Epidermal melanocyte (primary cell): ENCODE data around the gene CGN.

Experiments used
- DNase-seq: peaks from one replicate; pipeline ENCODE4 v3.0.0; 2011; ENCODE audit warnings: low spot score; ENCODE audit not compliant: insufficient read length

CGN gene

DNA sequence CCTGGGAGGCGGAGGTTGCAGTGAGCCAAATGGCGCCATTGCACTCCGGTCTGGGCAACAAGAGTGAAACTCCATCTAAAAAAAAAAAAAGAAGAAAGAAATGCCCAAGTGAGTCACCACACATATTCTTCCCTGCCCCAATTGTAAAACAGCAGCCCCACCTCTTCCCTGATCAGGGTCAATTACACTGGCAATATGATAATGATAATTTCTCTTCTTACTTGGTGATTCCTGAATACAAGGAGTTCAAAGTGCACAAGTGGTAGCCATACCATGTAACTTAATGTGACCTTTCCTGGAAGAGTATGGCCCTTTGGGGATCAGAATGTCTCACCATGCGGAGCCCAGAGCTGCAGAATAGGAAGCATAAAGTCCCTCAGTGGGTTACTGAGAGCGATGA, 11.8 kb upstream of the CGN start:
- DNase-seq: no peak

- no peak for DNase-seq
Observed at GRCh38 chr1:151499930-151500329, 11.3 kb upstream of the CGN start.

- DNase-seq: no peak
Observed at GRCh38 chr1:151501474-151501873, 9.7 kb upstream of the CGN start.

DNA sequence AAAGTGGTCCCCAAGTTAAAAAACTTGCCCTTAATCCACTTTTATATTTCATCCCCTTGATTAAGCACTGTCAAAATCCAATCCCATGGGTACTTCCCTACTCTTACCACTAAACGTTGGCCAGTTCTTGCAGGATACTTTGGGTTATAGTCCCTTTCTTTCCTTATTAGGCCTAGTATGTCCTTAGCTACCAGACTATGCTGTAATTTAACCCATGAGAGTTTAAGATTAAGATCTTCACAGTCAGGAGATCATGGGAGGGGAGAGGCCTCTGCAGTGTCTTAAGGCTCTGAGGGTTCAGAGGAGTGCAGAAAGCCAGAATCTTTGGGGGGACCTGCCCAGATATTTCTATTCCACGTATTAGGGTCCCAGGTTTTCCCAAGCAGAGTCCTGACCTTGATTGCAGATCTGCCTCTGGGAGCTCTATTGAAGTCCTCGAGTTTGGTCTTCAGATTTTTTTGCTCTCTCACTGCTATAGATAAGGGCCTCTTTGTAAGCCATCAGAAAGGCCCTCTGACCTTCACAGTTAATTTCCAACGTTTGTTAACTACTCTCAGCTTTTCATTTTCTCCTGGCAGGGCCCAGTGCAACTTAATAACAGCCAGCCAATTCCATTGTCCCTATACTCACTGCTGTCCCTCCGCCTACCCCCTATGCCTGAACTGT, 9.0 kb upstream of the CGN start:
- no peak for DNase-seq

GRCh38 chr1:151502859-151503780, 8.1 kb upstream of the CGN start:
- DNase-seq: no peak

DNA sequence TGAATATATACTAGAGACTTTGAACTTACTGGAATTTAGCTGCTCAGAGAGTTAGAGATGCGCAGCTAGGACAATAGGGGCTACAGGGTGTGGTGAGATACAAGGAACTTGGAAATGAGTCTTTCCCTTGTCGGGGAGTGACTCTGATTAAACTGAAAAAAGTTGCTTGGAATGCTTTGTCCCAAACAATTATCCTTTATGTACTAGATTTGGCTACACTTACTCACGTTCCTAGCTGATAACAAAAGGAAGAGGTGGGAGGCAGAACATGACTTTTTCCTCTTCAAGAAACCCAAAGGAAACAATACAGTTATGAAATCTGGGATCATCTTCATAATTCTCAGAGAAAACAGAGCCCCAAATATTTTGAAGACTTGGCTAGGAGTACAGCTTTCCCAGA, 6.9 kb upstream of the CGN start:
- DNase-seq: no peak

DNA sequence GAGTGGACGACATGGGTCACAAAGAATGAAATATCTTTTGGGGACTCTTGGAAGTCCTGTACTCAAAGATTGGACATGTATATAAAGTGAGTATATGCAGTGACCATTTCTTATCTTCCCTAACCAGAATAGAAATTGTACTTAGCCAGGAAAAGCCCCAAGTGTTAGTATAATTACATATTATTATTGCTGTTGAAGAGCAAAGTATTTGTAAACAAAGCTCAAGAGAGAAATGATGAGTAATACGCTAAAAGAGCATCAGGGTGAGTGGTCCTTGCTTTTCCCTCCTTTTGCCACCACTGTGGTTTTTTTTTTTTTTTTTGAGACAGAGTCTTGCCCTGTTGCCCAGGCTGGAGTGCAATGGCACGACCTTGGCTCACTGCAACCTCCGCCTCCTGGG, 6.4 kb upstream of the CGN start:
- no peak for DNase-seq

- no peak for DNase-seq
Observed at GRCh38 chr1:151508833-151509232, 2.4 kb upstream of the CGN start.

- DNase-seq: no peak
Observed at GRCh38 chr1:151509350-151510019, 1.7 kb upstream of the CGN start.

- no peak for DNase-seq
Observed at GRCh38 chr1:151510020-151510405, 1.2 kb upstream of the CGN start.

GRCh38 chr1:151510614-151510956, 602 bp upstream of the CGN start:
- DNase-seq: no peak

GRCh38 chr1:151511636-151512215, 539 bp downstream of the CGN start:
- no peak for DNase-seq

DNA sequence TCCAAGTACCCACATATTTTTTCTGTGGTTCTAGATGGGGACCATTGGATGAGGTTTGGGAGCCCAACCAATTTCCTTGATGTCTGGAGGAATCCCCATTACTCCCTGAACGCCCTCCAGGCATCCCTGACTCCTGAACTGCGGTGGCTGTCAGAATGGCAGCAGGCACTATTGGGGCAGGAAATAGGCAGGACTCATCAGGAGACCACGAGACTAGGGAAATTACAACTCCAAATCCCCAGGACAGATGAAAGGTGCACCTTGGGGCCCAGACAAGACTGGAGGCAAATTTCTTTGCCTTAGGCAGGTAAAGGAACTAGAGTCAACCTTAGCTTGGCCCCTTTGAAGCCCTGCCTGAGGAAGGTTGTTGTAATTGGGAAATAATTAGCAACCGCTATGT, 1.1 kb downstream of the CGN start:
- DNase-seq: no peak

GRCh38 chr1:151512801-151513625, 1.8 kb downstream of the CGN start:
- no peak for DNase-seq

DNA sequence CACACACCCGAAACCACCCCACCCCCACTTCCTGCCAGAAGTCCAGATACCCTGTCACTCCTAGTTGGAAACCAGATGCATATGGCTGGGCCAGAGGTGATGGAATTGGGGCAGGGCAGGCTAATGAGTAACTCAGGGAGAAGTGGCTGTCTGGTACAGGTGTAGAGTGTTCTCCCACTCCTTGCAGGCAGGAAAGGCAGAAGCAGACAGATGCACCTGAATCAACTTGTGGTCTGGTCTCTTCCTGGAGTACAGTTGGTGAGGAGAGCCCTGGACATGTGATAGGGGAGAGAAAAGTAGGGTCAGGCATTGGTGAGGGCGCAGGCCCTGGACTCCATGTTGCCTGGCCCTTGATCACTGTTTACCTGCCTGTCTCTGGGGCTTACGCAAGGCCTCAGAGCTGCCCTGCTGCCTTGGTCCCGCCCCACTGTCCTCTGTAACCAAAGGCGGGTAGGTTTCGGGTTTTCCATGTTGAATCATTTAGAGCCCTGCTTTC, 2.5 kb downstream of the CGN start:
- no peak for DNase-seq

- DNase-seq: no peak
Observed at GRCh38 chr1:151514366-151514765, 3.2 kb downstream of the CGN start.

DNA sequence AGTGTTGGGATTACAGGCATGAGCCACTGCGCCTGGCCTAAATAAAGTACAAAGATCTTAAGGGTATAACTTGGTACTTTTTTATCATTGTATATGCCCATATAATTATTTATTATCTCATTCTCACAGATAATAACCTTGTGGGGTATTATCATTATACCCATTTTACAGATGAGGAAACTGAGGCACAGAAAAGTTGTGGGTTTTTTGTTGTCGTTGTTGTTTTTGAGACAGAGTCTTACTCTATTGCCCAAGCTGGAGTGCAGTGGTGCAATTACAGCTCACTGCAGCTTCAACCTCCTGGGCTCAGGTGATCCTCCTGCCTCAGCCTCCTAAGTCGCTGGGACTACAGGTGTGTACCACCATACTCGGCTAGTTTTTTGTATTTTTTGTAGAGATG, 4.1 kb downstream of the CGN start:
- no peak for DNase-seq

- no peak for DNase-seq
Observed at GRCh38 chr1:151516031-151516511, 4.9 kb downstream of the CGN start.

- DNase-seq: no peak
Observed at GRCh38 chr1:151518431-151518830, 7.2 kb downstream of the CGN start.

- DNase-seq: no peak
Observed at GRCh38 chr1:151518936-151519335, 7.7 kb downstream of the CGN start.

- no peak for DNase-seq
Observed at GRCh38 chr1:151519667-151520066, 8.5 kb downstream of the CGN start.
